K562 (cell line): ENCODE measurements around the gene CD3D. TPM values are rescaled to one million over a fixed set of nuclear protein-coding genes. Genes with fewer than 3 reads are reported as not detected.

Experiments
- ATF7 ChIP-seq: fragments of 450-650 bp; IDR thresholded peaks from 2 replicates; pipeline ENCODE4 v1.7.1; 2014; ENCODE audit warnings: mild to moderate bottlenecking, moderate library complexity
- HDAC1 ChIP-seq, 2 experiments: fragments of 450-650 bp; IDR thresholded peaks; 2 replicates each; pipeline ENCODE4 v1.6.1; 2016 to 2017; ENCODE audit warnings: inconsistent platforms in 1 of 2, mild to moderate bottlenecking in 1 of 2, moderate library complexity in 1 of 2
- JUND ChIP-seq, 2 experiments: IDR thresholded peaks; 2 replicates in 1 of 2; 3 replicates in 1 of 2; pipeline ENCODE4 v1.6.1; 2011; ENCODE audit warnings: borderline replicate concordance in 2 of 2, low read depth in 2 of 2, low read length in 2 of 2, improper control_type of control experiment in 1 of 2, missing biosample characterization in 1 of 2, missing genetic modification characterization in 1 of 2, missing genetic modification reagents in 1 of 2
- POLR2A ChIP-seq: fragments of 450-650 bp; conservative IDR thresholded peaks from 2 replicates; pipeline ENCODE4 v1.6.1; 2016
- polyA plus RNA-seq, 8 experiments: library from polyadenylated mRNA; depleted of rRNA in 4 of 8; stranded (reverse) in 5 of 8; unstranded in 3 of 8; fragments of >200 nt; fragmentation: Nextera tagmentation in 2 of 8; fragmentation: Illumina TruSeq in 1 of 8; extraction: Ambion mirVana in 2 of 8; extraction: Trizol in 1 of 8; gene quantifications; 2 replicates each; pipeline versions ENCODE4 v1.2.1 to v1.2.3, GENCODE V29; 2011 to 2014; ENCODE audit warnings: inconsistent platforms in 1 of 8, missing spikeins in 1 of 8
- total RNA-seq, 7 experiments: library from RNA; depleted of rRNA in 6 of 7; stranded (reverse); fragments of >200 nt in 6 of 7; fragmentation: Illumina TruSeq in 2 of 7; extraction: Trizol in 2 of 7; gene quantifications; 2 replicates each; pipeline versions ENCODE4 v1.2.1 to v1.2.3, GENCODE V29; 2011 to 2021; ENCODE audit warnings: low replicate concordance in 1 of 7
- TF ChIP-seq, protein P1 (sequence below), 2 experiments: fragments of 450-650 bp; conservative IDR thresholded peaks; 2 replicates each; pipeline ENCODE4 v1.6.1; 2017; ENCODE audit warnings: mild to moderate bottlenecking in 2 of 2, moderate library complexity in 2 of 2
- TF ChIP-seq, protein P2 (sequence below): fragments of 250-450 bp; sonication (Bioruptor Pico); IDR thresholded peaks from 2 replicates; pipeline ENCODE4 v1.8.0; 2021; ENCODE audit warnings: mild to moderate bottlenecking, moderate library complexity
- TF ChIP-seq, protein P3 (sequence below): fragments of 200-400 bp; formaldehyde crosslinking; IDR thresholded peaks from 2 replicates; pipeline ENCODE4 v1.6.1; 2017; ENCODE audit warnings: mild to moderate bottlenecking, low read depth, low read length, moderate library complexity

The CD3D gene
- total and polyA plus RNA-seq, 9 of the 15 experiments (the other 6 are each of a cell fraction or from before 2014, with no cell fraction given): 36.2 to 238 (median 67.1) TPM

DNA sequence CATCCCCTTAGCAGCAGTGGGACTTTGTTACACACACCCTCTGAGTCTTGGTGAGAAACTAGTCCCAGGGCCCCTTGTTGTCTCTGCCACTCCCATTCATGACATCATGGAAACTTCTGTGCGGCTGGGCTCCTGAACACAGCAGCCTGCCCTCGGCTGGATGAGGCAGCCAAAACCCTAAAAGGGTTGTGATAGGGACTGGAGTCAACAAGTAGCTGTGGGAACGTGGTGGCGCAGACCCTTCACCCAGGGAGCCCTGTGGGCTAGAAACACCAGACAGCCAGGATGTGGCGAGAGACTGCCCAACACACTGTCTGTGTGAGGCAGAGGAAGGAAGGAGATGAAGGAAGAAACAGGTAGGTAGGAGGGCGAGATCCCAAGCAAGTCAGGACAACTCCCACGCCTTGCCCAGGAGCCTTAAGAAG is 3.9 kb downstream of the CD3D start (continued):
- TF ChIP-seq JUND (IDR thresholded peaks at IDR 0.05; ENCODE audit: borderline replicate concordance, low read depth, low read length) (peak; percentile 62), JUND (tag; IDR thresholded peaks at IDR 0.05; ENCODE audit: borderline replicate concordance, low read depth, low read length) (peak; percentile 72; the same call in 2 of the 3 replicates), HDAC1 (IDR thresholded peaks at IDR 0.05) (no peak), POLR2A (no peak), ATF7 (peak; percentile 92)
- TF ChIP-seq, protein P1, sequence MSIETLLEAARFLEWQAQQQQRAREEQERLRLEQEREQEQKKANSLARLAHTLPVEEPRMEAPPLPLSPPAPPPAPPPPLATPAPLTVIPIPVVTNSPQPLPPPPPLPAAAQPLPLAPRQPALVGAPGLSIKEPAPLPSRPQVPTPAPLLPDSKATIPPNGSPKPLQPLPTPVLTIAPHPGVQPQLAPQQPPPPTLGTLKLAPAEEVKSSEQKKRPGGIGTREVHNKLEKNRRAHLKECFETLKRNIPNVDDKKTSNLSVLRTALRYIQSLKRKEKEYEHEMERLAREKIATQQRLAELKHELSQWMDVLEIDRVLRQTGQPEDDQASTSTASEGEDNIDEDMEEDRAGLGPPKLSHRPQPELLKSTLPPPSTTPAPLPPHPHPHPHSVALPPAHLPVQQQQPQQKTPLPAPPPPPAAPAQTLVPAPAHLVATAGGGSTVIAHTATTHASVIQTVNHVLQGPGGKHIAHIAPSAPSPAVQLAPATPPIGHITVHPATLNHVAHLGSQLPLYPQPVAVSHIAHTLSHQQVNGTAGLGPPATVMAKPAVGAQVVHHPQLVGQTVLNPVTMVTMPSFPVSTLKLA (conservative IDR thresholded peaks at IDR 0.05): no peak
- TF ChIP-seq, protein P2, sequence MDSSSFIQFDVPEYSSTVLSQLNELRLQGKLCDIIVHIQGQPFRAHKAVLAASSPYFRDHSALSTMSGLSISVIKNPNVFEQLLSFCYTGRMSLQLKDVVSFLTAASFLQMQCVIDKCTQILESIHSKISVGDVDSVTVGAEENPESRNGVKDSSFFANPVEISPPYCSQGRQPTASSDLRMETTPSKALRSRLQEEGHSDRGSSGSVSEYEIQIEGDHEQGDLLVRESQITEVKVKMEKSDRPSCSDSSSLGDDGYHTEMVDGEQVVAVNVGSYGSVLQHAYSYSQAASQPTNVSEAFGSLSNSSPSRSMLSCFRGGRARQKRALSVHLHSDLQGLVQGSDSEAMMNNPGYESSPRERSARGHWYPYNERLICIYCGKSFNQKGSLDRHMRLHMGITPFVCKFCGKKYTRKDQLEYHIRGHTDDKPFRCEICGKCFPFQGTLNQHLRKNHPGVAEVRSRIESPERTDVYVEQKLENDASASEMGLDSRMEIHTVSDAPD (CRISPR knock-in tag): no peak
- TF ChIP-seq, protein P3, sequence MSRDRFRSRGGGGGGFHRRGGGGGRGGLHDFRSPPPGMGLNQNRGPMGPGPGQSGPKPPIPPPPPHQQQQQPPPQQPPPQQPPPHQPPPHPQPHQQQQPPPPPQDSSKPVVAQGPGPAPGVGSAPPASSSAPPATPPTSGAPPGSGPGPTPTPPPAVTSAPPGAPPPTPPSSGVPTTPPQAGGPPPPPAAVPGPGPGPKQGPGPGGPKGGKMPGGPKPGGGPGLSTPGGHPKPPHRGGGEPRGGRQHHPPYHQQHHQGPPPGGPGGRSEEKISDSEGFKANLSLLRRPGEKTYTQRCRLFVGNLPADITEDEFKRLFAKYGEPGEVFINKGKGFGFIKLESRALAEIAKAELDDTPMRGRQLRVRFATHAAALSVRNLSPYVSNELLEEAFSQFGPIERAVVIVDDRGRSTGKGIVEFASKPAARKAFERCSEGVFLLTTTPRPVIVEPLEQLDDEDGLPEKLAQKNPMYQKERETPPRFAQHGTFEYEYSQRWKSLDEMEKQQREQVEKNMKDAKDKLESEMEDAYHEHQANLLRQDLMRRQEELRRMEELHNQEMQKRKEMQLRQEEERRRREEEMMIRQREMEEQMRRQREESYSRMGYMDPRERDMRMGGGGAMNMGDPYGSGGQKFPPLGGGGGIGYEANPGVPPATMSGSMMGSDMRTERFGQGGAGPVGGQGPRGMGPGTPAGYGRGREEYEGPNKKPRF: no peak
